ENCODE measurements around the gene TMED3. TPM values are rescaled to one million over a fixed set of nuclear protein-coding genes. Genes with fewer than 3 reads are reported as not detected.

Gene TMED3
- total RNA-seq, 4 donors from 2014 or later, result 156 to 235 (median 190) TPM

DNA sequence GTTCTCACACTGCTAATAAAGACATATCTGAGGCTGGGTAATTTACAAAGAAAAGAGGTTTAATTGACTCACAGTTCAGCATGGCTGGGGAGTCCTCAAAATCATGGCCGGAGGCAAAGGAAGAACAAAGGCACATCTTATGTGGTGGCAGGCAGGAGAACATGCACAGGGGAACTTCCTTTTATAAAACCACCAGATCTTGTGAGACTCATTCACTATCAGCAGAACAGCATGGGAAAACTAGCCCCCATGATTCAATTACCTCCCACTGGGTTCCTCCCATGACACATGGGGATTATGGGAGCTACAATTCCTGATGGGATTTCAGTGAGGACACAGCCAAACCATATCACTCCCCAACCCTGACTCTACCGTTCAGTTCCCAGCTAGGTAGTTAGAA, 61.5 kb downstream of the TMED3 start:
- no peaks in the 10 kb centered on the region for H3K9me3 ChIP-seq
- intact Hi-C loops (cut with DNase I), result no loop called here
- H3K36me3 ChIP-seq, result no peaks in the 10 kb centered on the region
- WGBS, 2 donors, result 87 to 92% methylated on average over 2 of the region's 2 CpGs
- no peak for TF ChIP-seq POLR2A (IDR thresholded peaks at IDR 0.05)
- TF ChIP-seq, protein P1, sequence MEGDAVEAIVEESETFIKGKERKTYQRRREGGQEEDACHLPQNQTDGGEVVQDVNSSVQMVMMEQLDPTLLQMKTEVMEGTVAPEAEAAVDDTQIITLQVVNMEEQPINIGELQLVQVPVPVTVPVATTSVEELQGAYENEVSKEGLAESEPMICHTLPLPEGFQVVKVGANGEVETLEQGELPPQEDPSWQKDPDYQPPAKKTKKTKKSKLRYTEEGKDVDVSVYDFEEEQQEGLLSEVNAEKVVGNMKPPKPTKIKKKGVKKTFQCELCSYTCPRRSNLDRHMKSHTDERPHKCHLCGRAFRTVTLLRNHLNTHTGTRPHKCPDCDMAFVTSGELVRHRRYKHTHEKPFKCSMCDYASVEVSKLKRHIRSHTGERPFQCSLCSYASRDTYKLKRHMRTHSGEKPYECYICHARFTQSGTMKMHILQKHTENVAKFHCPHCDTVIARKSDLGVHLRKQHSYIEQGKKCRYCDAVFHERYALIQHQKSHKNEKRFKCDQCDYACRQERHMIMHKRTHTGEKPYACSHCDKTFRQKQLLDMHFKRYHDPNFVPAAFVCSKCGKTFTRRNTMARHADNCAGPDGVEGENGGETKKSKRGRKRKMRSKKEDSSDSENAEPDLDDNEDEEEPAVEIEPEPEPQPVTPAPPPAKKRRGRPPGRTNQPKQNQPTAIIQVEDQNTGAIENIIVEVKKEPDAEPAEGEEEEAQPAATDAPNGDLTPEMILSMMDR (IDR thresholded peaks at IDR 0.05), result no peak
- no peak for DNase-seq
- no peaks in the 10 kb centered on the region for H3K4me1 ChIP-seq
- no peak overlapping the region for H3K4me3 ChIP-seq (replicated peaks in 1 of 3)
- H3K27me3 ChIP-seq, result no peaks in the 10 kb centered on the region
- H3K27ac ChIP-seq, result no peak overlapping the region

Other genes starting within 250 kb of the TMED3 start
- under 1 TPM in 1 of 4 donors, not detected in 3; 0.40 TPM for gene RASGRF1, start 220.3 kb upstream of the TMED3 start, total RNA-seq
- under 1 TPM in 1 of 4 donors, not detected in 3; 0.13 TPM for gene ANKRD34C, start 28.4 kb upstream of the TMED3 start, total RNA-seq
- 1 to 10 TPM in 3 of 4 donors, under 1 TPM in 1; 0.67 to 1.3 (median 1.1) TPM for gene MINAR1, start 121.2 kb downstream of the TMED3 start, total RNA-seq

Measured in thyroid gland (tissue), 4 donors.